Retinal pigment epithelial cell (primary cell): ENCODE results near the gene ONECUT2.

Experiments used
- DNase-seq: peaks from one replicate; pipeline ENCODE4 v3.0.0-alpha.2; 2010; ENCODE audit warnings: low read depth
- H3K4me3 ChIP-seq: 2 replicates; pipeline ENCODE4 v1.5.1; 2011; ENCODE audit warnings: mild to moderate bottlenecking, low read length, control low read depth, moderate library complexity
- TF ChIP-seq, protein P1 (sequence below): conservative IDR thresholded peaks from 2 replicates; pipeline ENCODE4 v1.5.1; 2011; ENCODE audit warnings: low read depth, low read length, control low read depth, inconsistent platforms

The ONECUT2 gene

DNA sequence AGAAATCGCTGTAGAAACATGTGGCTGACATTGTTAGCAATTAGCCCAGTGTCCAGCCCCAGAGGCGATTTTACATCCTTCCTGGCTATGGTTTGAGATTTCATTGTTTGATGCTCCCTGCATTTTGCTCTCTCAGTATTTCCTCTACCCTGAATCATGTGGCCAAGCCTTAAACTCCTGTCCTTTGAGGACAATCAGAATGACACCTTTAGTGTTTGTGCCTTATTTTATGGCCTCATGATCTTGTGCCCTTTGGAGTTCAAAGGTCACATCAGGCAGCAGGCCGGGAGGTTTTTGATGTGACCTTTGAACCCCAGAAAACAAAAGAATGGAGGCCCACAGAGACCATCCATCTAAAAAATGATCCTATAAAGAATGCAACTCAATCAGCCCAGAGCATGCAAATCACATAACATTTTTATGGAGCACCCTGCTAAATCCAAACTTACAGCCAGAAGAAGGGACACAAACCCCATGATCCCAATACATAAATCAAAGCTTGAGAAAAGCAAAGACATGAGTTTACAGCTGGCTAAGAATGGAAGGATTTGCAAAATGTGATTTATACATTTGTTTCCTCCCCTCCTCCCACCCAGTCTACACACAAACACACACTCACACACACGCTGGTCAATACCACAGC is 98.8 kb downstream of the ONECUT2 start:
- no peak overlapping the region for H3K4me3 ChIP-seq
- no peak for DNase-seq
- TF ChIP-seq, protein P1, sequence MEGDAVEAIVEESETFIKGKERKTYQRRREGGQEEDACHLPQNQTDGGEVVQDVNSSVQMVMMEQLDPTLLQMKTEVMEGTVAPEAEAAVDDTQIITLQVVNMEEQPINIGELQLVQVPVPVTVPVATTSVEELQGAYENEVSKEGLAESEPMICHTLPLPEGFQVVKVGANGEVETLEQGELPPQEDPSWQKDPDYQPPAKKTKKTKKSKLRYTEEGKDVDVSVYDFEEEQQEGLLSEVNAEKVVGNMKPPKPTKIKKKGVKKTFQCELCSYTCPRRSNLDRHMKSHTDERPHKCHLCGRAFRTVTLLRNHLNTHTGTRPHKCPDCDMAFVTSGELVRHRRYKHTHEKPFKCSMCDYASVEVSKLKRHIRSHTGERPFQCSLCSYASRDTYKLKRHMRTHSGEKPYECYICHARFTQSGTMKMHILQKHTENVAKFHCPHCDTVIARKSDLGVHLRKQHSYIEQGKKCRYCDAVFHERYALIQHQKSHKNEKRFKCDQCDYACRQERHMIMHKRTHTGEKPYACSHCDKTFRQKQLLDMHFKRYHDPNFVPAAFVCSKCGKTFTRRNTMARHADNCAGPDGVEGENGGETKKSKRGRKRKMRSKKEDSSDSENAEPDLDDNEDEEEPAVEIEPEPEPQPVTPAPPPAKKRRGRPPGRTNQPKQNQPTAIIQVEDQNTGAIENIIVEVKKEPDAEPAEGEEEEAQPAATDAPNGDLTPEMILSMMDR, result no peak

GRCh38 chr18:57534511-57534909 is 99.3 kb downstream of the ONECUT2 start:
- TF ChIP-seq, protein P1, result no peak
- H3K4me3 ChIP-seq, result no peak overlapping the region
- no peak for DNase-seq

GRCh38 chr18:57538614-57539013 is 103.4 kb downstream of the ONECUT2 start:
- TF ChIP-seq, protein P1, result no peak
- no peak overlapping the region for H3K4me3 ChIP-seq
- no peak for DNase-seq

DNA sequence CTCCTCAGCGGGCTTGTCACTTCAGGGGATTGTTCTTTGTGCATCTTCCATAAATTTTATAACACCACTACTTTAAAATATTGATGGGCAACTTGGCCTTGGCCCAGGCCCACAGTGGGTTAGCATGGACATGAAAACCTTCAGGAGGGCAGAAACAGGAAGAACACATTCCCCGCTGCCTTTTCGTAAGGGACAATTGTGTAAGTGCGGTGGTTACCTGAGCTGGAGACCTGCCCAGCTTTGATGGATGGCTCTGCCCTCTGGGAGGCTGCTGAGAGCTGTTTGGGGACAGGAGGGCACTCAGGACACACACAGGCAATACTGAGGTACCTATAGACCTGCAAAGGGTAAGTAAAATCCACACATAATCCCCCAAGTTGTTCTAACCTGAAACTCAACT is 104.5 kb downstream of the ONECUT2 start:
- TF ChIP-seq, protein P1, result no peak
- no peak for DNase-seq
- H3K4me3 ChIP-seq, result no peak overlapping the region
